ENCODE data around the gene SLC35F3. TPM values are rescaled to one million over a fixed set of nuclear protein-coding genes. Genes with fewer than 3 reads are reported as not detected.

SLC35F3 gene
- polyA plus RNA-seq, 1 donor = 0.55 TPM

DNA sequence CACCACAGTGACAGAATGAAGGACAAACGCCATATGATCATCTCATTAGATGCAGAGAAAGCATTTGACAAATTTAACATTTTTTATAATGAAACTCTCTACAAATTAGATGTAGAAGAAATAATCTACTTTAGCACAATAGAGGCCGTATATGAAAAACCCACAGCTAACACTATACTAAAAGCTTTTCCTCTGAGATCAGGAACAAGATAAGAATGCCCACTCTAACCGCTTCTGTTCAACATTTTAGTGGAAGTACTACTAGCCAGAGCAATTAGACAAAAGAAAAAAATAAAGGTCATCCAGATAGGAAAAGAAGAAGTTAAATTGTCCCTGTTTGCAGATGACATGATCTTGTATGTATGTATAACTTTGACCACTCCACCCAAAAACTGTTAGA lies 109.7 kb downstream of the SLC35F3 start:
- whole genome bisulfite sequencing (ENCODE audit: insufficient coverage, low lambda C conversion rate) = 100% methylated on average over 1 of the region's 3 CpGs
- H3K36me3 ChIP-seq (ENCODE audit: control insufficient read depth, insufficient read depth, low read length) = no peaks in the 10 kb centered on the region
- H3K4me1 ChIP-seq (ENCODE audit: control insufficient read depth, insufficient read depth, low read length) = no peaks in the 10 kb centered on the region
- DNase-seq = no peak
- H3K27ac ChIP-seq (ENCODE audit: low read length) = no peak overlapping the region
- H3K4me3 ChIP-seq (ENCODE audit: low read length) = no peak overlapping the region
- no peaks in the 10 kb centered on the region for H3K27me3 ChIP-seq (ENCODE audit: control insufficient read depth, insufficient read depth, low read length)
- H3K9me3 ChIP-seq (ENCODE audit: control insufficient read depth, low read depth, low read length) = no peaks in the 10 kb centered on the region

GRCh38 chr1:234018816-234019215 lies 114.3 kb downstream of the SLC35F3 start:
- H3K4me3 ChIP-seq (ENCODE audit: low read length) = no peak overlapping the region
- H3K27ac ChIP-seq (ENCODE audit: low read length) = no peak overlapping the region
- H3K9me3 ChIP-seq (ENCODE audit: control insufficient read depth, low read depth, low read length) = no peaks in the 10 kb centered on the region
- WGBS (ENCODE audit: insufficient coverage, low lambda C conversion rate) = 80% methylated on average over 1 of the region's 4 CpGs
- H3K36me3 ChIP-seq (ENCODE audit: control insufficient read depth, insufficient read depth, low read length) = no peaks in the 10 kb centered on the region
- H3K4me1 ChIP-seq (ENCODE audit: control insufficient read depth, insufficient read depth, low read length) = no peaks in the 10 kb centered on the region
- no peaks in the 10 kb centered on the region for H3K27me3 ChIP-seq (ENCODE audit: control insufficient read depth, insufficient read depth, low read length)
- no peak for DNase-seq

DNA sequence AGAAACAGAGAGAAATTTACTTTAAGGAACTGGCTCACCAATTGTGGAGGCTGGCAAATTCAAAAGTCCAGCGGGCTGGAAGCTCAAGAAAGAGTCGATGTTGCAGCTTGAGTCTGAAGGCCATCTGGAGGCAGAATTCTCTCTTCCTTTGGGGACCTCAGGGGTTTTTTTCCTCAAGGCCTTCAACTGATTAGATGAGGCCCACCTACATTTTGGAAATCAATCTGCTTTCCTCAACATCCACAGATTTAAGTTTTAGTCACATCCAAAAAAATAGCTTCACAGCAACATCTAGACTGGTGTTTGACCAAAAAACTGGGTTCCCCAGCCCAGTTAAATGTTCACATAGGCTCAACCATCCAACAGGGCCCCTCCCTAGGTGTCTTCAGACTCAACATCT lies 114.9 kb downstream of the SLC35F3 start:
- no peaks in the 10 kb centered on the region for H3K36me3 ChIP-seq (ENCODE audit: control insufficient read depth, insufficient read depth, low read length)
- no peak overlapping the region for H3K27ac ChIP-seq (ENCODE audit: low read length)
- no peak for DNase-seq
- no peaks in the 10 kb centered on the region for H3K27me3 ChIP-seq (ENCODE audit: control insufficient read depth, insufficient read depth, low read length)
- no peak overlapping the region for H3K4me3 ChIP-seq (ENCODE audit: low read length)
- H3K9me3 ChIP-seq (ENCODE audit: control insufficient read depth, low read depth, low read length) = no peaks in the 10 kb centered on the region
- H3K4me1 ChIP-seq (ENCODE audit: control insufficient read depth, insufficient read depth, low read length) = no peaks in the 10 kb centered on the region
- whole genome bisulfite sequencing (ENCODE audit: insufficient coverage, low lambda C conversion rate) = no CpG with 5 or more reads among the region's 2 CpGs

DNA sequence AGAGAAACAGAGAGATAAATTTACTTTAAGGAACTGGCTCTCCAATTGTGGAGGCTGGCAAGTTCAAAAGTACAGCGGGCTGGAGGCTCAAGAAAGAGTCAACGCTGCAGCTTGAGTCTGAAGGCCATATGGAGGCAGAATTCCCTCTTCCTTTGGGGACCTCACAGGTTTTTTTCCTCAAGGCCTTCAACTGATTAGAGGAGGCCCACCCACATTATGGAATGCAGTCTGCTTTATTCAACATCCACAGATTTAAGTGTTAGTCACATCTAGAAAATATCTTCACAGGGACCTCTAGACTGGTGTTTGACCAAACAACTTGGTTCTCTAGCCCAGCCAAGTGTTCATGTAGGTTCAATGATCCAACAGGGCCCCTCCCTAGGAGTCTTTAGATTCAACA lies 117.8 kb downstream of the SLC35F3 start:
- DNase-seq = no peak
- H3K27ac ChIP-seq (ENCODE audit: low read length) = no peak overlapping the region
- H3K36me3 ChIP-seq (ENCODE audit: control insufficient read depth, insufficient read depth, low read length) = no peaks in the 10 kb centered on the region
- no peaks in the 10 kb centered on the region for H3K9me3 ChIP-seq (ENCODE audit: control insufficient read depth, low read depth, low read length)
- no peak overlapping the region for H3K4me3 ChIP-seq (ENCODE audit: low read length)
- no peaks in the 10 kb centered on the region for H3K4me1 ChIP-seq (ENCODE audit: control insufficient read depth, insufficient read depth, low read length)
- H3K27me3 ChIP-seq (ENCODE audit: control insufficient read depth, insufficient read depth, low read length) = no peaks in the 10 kb centered on the region
- no CpG with 5 or more reads among the region's 2 CpGs for WGBS (ENCODE audit: insufficient coverage, low lambda C conversion rate)

DNA sequence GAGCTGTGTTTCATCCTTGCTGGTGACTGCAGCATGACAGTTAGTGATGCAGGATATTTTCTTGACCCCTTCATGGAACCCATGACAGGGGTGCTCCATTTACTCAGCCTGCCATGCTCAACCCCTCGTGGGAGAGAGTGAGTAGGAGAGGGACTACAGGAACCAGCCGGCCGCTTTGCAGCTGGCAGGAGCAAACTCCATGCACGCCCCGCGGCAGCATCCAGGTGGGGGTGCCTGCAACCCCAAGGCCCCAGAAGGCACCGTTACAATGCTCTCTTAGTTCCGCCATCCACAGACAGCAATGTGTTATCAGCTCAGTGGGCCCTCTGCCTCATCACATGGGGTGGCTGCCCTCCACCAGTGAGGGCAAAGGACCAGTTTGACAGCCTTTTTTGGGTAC lies 135.1 kb downstream of the SLC35F3 start:
- WGBS (ENCODE audit: insufficient coverage, low lambda C conversion rate) = no CpG with 5 or more reads among the region's 8 CpGs
- Histone ChIP-seq H3K4me1 (ENCODE audit: control insufficient read depth, insufficient read depth, low read length) (no peaks in the 10 kb centered on the region), H3K9me3 (ENCODE audit: control insufficient read depth, low read depth, low read length) (no peaks in the 10 kb centered on the region), H3K27ac (ENCODE audit: low read length) (no peak overlapping the region), H3K27me3 (ENCODE audit: control insufficient read depth, insufficient read depth, low read length) (no peaks in the 10 kb centered on the region), H3K36me3 (ENCODE audit: control insufficient read depth, insufficient read depth, low read length) (no peaks in the 10 kb centered on the region), H3K4me3 (ENCODE audit: low read length) (no peak overlapping the region)
- no peak for DNase-seq

- no peak for DNase-seq
- H3K27ac ChIP-seq (ENCODE audit: low read length) = no peak overlapping the region
Measured at GRCh38 chr1:234040446-234041317, 136.2 kb downstream of the SLC35F3 start.

DNA sequence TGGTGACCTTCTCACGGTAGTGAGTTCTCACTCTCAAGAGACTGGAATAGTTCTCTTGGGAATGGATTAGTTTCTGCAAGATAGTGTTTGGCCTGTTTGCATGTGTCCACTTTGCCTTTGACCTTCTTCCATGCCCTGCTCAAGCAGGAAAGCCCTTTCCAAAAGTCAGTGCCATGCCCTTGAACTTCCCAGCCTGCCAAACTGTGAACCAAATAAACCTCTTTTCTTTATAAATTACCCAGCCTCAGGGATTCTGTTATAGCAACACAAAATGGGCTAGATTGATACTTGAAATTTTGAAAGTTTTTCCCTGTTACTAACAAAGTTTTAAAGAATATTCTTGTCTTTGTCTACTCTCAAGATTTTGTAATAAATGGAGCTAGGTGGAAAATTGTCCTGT lies 139.6 kb downstream of the SLC35F3 start:
- DNase-seq = no peak
- Histone ChIP-seq H3K4me3 (ENCODE audit: low read length) (no peak overlapping the region), H3K27me3 (ENCODE audit: control insufficient read depth, insufficient read depth, low read length) (no peaks in the 10 kb centered on the region), H3K36me3 (ENCODE audit: control insufficient read depth, insufficient read depth, low read length) (no peaks in the 10 kb centered on the region), H3K9me3 (ENCODE audit: control insufficient read depth, low read depth, low read length) (no peaks in the 10 kb centered on the region), H3K4me1 (ENCODE audit: control insufficient read depth, insufficient read depth, low read length) (no peaks in the 10 kb centered on the region), H3K27ac (ENCODE audit: low read length) (no peak overlapping the region)
- WGBS (ENCODE audit: insufficient coverage, low lambda C conversion rate) = no CpG with 5 or more reads among the region's 1 CpG

More at GRCh38 chr1:234040446-234041317, 136.2 kb downstream of the SLC35F3 start:
- H3K27me3 ChIP-seq (ENCODE audit: control insufficient read depth, insufficient read depth, low read length) = no peaks in the 10 kb centered on the region
- no CpG with 5 or more reads among the region's 9 CpGs for WGBS (ENCODE audit: insufficient coverage, low lambda C conversion rate)
- no peak overlapping the region for H3K4me3 ChIP-seq (ENCODE audit: low read length)
- no peaks in the 10 kb centered on the region for H3K36me3 ChIP-seq (ENCODE audit: control insufficient read depth, insufficient read depth, low read length)
- H3K9me3 ChIP-seq (ENCODE audit: control insufficient read depth, low read depth, low read length) = no peaks in the 10 kb centered on the region
- H3K4me1 ChIP-seq (ENCODE audit: control insufficient read depth, insufficient read depth, low read length) = no peaks in the 10 kb centered on the region

GRCh38 chr1:234047123-234047522 lies 142.6 kb downstream of the SLC35F3 start:
- no peaks in the 10 kb centered on the region for H3K9me3 ChIP-seq (ENCODE audit: control insufficient read depth, low read depth, low read length)
- no peak overlapping the region for H3K4me3 ChIP-seq (ENCODE audit: low read length)
- H3K27me3 ChIP-seq (ENCODE audit: control insufficient read depth, insufficient read depth, low read length) = no peaks in the 10 kb centered on the region
- H3K36me3 ChIP-seq (ENCODE audit: control insufficient read depth, insufficient read depth, low read length) = no peaks in the 10 kb centered on the region
- no peak for DNase-seq
- H3K27ac ChIP-seq (ENCODE audit: low read length) = no peak overlapping the region
- H3K4me1 ChIP-seq (ENCODE audit: control insufficient read depth, insufficient read depth, low read length) = no peaks in the 10 kb centered on the region

GRCh38 chr1:234062166-234062565 lies 157.7 kb downstream of the SLC35F3 start:
- no peaks in the 10 kb centered on the region for H3K36me3 ChIP-seq (ENCODE audit: control insufficient read depth, insufficient read depth, low read length)
- no peaks in the 10 kb centered on the region for H3K4me1 ChIP-seq (ENCODE audit: control insufficient read depth, insufficient read depth, low read length)
- no peak overlapping the region for H3K4me3 ChIP-seq (ENCODE audit: low read length)
- H3K9me3 ChIP-seq (ENCODE audit: control insufficient read depth, low read depth, low read length) = no peaks in the 10 kb centered on the region
- H3K27me3 ChIP-seq (ENCODE audit: control insufficient read depth, insufficient read depth, low read length) = no peaks in the 10 kb centered on the region
- WGBS (ENCODE audit: insufficient coverage, low lambda C conversion rate) = 60% methylated on average over 2 of the region's 3 CpGs
- no peak for DNase-seq
- no peak overlapping the region for H3K27ac ChIP-seq (ENCODE audit: low read length)

DNA sequence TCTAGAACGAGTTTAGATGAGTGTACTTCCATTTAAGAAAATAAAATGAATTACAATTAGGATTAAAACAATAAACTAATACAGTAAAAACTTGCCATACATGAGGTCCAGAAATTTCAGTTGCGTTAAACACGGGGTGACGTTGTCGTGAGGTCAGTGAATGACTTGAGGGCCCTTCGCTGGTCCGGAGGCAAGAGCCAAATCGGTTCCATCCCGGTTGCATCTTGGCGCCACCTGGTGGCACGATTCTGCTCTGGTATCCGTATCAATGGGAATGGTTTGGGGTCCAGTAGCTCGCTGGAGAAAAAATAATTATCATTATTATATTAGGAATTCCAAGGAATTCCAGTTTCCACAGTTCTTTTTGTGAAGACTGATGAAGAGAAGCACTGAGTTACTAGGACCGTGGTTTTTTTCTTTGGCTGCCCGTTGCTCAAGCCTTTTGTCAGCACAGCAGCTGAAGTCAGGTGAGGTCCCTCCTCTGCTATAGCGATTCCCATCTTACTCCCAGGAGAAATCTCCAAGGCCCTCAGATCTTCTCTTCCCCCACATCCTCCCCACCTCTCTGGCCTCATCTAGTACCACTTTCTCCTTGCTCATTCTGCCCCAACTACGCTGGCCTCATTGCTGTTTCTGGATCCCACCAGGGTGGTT lies 161.4 kb downstream of the SLC35F3 start:
- peak; percentile 25 to 29 for DNase-seq
- no peaks in the 10 kb centered on the region for H3K36me3 ChIP-seq (ENCODE audit: control insufficient read depth, insufficient read depth, low read length)
- H3K4me1 ChIP-seq (ENCODE audit: control insufficient read depth, insufficient read depth, low read length) = no peaks in the 10 kb centered on the region
- H3K27me3 ChIP-seq (ENCODE audit: control insufficient read depth, insufficient read depth, low read length) = no peaks in the 10 kb centered on the region
- no peak overlapping the region for H3K27ac ChIP-seq (ENCODE audit: low read length)
- no peaks in the 10 kb centered on the region for H3K9me3 ChIP-seq (ENCODE audit: control insufficient read depth, low read depth, low read length)
- 100% methylated on average over 2 of the region's 17 CpGs for WGBS (ENCODE audit: insufficient coverage, low lambda C conversion rate)
- H3K4me3 ChIP-seq (ENCODE audit: low read length) = no peak overlapping the region

Data from large intestine (tissue), 3 donors.